Erythroblast (primary cell): ENCODE measurements around the gene HSH2D.

ENCODE experiments used
- DNase-seq, 2 experiments: peaks; one replicate each; lab custom pipeline; 2025; lab: John Stamatoyannopoulos, UW
- GATA1 ChIP-seq: IDR thresholded peaks from 2 replicates; pipeline ENCODE4 v1.6.1; 2011; ENCODE audit warnings: low read depth, mild to moderate bottlenecking, control low read depth, low read length, moderate library complexity
- POLR2A ChIP-seq: IDR thresholded peaks from 2 replicates; pipeline ENCODE4 v1.6.1; 2011; ENCODE audit warnings: mild to moderate bottlenecking, low read length

Gene HSH2D

GRCh38 chr19:16184665-16185122 lies 41.2 kb downstream of the HSH2D start:
- TF ChIP-seq POLR2A, result no peak
- TF ChIP-seq GATA1, result no peak
- DNase-seq, result no peak

GRCh38 chr19:16185123-16185767 lies 41.8 kb downstream of the HSH2D start, which contains the start of gene FAM32A:
FAM32A (plus strand) TSS chr19:16185410; CDS start chr19:16185443, 33 bp downstream.
- DNase-seq, result peak; percentile 99
- TF ChIP-seq POLR2A (peak; percentile 85), GATA1 (peak; percentile 51)

- DNase-seq, result peak; percentile 67 to 71
Observed at GRCh38 chr19:16185768-16186123, 42.3 kb downstream of the HSH2D start.

DNA sequence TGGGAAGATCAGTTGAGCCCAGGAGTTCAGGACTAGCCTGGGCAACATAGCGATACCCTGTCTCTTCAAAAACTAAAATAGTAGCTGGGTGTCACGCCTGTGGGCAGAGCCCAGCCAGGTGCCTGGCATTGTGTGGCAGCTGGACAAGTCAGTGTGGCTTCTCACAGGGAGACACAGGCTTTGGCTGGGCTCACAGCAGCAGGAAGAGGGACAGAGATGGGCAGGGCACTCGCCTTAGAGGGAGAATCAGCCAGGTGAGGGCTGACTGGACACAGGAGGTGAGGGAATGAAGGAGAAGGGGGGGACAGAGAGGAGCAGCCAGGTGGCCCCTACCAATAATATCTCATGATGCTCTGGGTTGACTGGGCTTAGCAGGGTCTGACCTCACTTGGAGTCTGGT lies 45.0 kb downstream of the HSH2D start:
- no peak for DNase-seq

More at GRCh38 chr19:16185768-16186123, 42.3 kb downstream of the HSH2D start:
- TF ChIP-seq GATA1 (no peak), POLR2A (no peak)

GRCh38 chr19:16190198-16190597 lies 46.7 kb downstream of the HSH2D start:
- TF ChIP-seq POLR2A (no peak), GATA1 (no peak)
- DNase-seq, result no peak

More for the DNA sequence above, 45.0 kb downstream of the HSH2D start:
- no peak for TF ChIP-seq GATA1
- no peak for TF ChIP-seq POLR2A

- no peak for DNase-seq
- TF ChIP-seq POLR2A, result no peak
- no peak for TF ChIP-seq GATA1
Observed at GRCh38 chr19:16190736-16191135, 47.3 kb downstream of the HSH2D start.

DNA sequence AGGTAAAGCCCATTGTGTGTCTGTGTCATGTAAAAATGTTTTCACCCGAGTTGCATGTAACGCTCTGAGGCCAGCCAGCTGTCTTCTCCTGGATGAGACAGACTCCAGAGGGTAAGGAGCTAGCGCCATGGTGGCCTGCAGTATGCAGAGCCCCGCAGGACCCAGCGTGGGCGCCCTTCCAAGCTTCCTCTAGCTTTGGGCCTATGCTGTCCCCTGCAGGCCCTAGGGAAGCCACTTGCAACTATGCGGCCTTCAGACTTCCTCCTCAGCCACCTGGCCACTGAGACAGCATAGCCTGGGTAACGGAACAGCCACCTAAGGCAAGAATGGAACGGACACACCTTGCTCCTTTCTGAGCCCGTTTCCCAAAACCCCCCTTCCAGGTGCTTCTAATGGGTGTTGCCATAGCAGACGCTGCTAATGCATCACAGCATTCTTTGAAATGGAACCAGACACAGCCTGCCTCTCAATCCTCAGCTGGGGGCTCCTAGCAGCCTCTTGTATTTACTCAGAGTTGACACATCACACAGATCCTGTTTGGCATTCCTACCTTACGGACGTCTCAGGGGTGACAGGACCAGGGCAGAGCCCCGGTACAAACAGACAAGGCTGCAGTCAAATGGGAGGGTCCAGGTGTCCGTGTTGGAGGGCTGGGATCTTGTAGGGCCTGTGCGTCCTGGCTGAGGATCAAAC lies 47.9 kb downstream of the HSH2D start:
- TF ChIP-seq POLR2A (no peak), GATA1 (no peak)
- DNase-seq, result no peak

DNA sequence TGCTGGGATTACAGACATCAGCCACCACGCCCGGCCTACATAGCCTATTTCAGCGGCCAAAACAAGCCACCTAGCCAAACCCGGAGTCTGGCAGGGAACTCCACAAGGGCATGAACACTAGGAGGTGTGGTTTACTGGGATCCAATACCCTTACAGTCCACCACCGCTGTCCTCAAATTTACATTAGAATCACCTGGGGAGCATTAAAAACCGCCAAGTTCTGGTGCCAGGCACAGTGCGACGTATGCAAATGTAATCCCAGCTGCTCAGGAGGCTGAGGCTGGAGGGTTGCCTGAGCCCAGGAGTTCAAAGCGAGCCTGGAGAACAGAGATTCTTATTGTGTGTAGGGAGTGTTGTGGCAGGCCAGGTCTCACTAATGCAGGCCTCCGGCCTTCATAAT lies 50.0 kb downstream of the HSH2D start:
- no peak for DNase-seq
- TF ChIP-seq POLR2A, result no peak
- no peak for TF ChIP-seq GATA1

DNA sequence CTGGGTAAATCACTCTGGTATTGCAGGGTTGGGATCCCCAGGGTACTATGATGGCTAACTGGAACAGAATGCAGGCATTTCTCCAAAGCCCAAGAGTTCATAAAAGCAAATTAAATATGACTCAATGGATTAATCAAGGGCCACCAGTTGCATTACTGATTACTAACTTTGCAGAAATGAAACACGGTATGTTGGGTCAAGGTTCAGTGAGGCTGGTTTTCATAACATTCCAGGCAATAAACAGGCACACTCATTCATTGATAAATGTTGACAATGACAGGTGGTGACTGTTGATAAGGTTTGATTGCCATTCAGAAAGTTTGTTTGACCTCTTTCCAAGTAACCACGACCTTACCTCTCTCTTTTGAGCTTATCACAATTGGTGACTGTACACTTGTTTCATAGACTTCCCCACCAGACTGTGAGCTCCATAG lies 53.7 kb downstream of the HSH2D start:
- peak in 1 of 2 experiments; percentile 91 for DNase-seq
- TF ChIP-seq POLR2A (no peak), GATA1 (no peak)

GRCh38 chr19:16197622-16198369 lies 54.3 kb downstream of the HSH2D start, which contains the start of gene AP1M1:
AP1M1 (plus strand) TSS chr19:16197911; CDS start chr19:16198027, 116 bp downstream.
- peak; percentile 98 to 99 for DNase-seq
- no peak for TF ChIP-seq GATA1
- TF ChIP-seq POLR2A, result peak; percentile 47

DNA sequence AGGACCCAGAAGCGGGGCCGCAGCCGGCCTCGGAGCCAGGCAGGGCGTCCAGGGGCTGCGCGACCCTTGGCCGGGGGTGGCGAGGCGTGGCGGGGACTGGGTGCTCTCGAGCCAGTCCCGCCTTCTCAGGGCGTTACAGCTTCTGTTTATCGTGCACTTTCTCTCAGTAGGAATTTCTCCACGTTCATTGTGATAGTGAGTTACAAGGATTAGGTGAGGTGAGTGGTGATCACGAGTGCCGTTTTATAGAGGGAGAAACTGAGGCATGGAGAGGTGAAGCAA lies 54.8 kb downstream of the HSH2D start:
- no peak for TF ChIP-seq GATA1
- no peak for TF ChIP-seq POLR2A
- DNase-seq, result peak; percentile 64 to 68

DNA sequence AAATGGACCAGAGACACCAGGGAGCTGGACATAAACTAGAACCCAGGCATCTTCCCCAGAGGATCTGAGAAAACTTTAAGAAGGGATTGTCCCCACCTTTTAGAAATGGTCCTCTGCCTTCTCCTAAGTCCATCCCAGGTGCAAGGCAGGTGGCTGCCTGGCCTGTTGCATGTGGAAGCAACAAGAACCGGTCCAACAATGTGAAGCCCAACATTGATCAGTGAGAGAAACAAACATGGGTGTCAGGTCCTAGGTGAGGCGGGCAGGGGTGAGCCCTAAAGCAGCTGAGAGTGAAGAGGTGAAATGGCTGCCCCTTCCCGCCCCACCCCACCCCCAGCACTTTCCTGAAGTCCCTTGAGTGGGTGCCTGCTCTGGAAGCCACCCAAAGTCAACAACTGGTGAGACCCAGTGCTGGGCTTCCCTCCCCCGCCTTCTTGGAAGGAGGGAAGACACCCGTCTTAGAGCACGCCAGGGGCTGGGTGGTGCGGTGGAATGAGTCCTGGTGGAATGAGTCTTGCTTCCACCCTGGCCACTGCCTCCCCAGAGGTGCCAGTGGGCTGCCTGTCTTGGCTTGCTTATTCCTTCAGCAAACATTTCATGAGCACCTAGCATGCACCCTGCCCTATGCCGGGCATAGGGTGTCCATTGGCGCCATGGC lies 55.9 kb downstream of the HSH2D start:
- DNase-seq, result no peak
- TF ChIP-seq POLR2A (no peak), GATA1 (no peak)

DNA sequence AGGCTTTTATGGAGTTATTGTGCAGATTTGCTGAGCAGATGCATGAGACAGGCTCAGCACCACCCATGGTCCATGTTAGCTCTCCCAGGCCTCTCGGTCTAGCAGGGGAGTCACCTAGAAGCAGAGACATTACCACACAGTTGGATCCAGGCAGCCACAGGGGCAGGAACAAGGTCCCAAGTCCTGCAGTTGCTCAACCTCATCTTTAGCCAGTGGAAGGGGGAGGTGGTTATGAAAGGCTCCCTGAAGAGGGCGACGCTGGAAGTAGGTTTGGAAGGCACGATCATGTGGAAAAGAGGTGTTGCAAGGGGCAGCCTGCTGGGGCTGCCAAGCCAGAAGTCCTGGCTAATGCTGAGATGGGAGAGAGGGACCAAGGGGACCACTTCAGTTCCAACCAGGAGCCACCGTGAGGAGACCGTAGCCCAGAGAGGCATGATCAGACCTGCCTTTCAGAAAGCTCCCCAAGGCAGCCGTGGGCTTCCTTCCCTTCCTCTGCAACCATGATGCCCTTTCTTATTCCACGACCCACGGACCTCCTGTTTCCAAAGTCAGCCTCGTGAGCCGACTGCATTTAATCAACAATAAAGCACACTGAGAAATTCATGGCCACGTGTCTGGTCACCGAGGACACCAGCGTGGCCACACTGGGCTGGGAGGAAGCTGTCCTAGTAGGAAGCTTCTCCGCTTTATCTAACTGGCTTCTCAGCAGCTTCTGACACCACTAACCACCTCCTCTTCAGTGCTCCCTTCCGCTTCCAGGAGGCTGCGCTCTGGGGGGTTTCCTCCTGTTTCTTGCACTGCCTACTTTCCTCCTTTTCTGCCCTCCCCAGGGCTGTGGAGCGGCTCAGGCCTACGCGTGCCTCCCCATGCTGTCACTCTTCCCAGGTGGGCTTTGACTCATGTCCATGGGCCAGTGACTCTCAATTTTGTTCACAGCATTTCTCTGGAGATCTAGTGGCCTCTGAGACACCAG lies 56.8 kb downstream of the HSH2D start:
- DNase-seq, result peak in 1 of 2 experiments; percentile 18
- no peak for TF ChIP-seq POLR2A
- no peak for TF ChIP-seq GATA1
